NCI-H526 (cell line): ENCODE data around the gene NSF.
"Not testable (repeated sequence)": the region's sequence is repeated elsewhere in the genome, so short reads cannot be mapped to it uniquely, and the experiment has no call there.

Source experiments
- DNase-seq, 2 experiments: peaks; one replicate each; lab custom pipeline; 2025; lab: John Stamatoyannopoulos, UW

The NSF gene

GRCh38 chr17:46773676-46774075, 183.2 kb downstream of the NSF start:
- no peak for DNase-seq

DNA sequence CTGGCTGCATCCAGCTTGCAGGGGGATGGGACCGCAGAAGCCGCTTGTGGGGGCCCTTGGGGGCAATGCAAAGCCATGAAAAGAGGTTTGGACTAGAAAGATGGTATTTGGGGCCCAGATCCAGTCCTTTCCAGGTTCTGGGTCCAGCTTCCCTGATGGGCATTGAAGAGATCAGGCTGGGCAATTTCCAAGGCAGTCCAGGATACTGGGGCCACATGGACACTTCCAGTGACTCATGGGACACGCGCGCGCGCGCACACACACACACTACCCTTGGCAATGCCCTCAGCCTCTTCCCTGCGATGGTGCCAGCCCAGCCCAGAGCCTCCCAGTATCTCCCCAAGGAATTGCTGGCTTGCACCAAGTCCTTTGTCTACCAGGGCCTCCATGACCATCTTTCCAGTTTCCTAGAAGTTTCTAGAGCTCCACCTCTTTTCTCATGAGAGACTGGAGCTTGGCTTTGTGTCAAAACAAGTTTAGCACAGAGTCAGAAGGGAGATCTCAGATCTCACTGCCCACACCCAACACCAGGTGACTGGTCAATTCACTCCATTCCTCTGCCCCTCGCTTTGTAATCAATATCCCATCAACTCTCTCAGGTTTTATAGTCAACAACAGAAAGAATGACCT, 183.8 kb downstream of the NSF start:
- DNase-seq, result no peak

DNA sequence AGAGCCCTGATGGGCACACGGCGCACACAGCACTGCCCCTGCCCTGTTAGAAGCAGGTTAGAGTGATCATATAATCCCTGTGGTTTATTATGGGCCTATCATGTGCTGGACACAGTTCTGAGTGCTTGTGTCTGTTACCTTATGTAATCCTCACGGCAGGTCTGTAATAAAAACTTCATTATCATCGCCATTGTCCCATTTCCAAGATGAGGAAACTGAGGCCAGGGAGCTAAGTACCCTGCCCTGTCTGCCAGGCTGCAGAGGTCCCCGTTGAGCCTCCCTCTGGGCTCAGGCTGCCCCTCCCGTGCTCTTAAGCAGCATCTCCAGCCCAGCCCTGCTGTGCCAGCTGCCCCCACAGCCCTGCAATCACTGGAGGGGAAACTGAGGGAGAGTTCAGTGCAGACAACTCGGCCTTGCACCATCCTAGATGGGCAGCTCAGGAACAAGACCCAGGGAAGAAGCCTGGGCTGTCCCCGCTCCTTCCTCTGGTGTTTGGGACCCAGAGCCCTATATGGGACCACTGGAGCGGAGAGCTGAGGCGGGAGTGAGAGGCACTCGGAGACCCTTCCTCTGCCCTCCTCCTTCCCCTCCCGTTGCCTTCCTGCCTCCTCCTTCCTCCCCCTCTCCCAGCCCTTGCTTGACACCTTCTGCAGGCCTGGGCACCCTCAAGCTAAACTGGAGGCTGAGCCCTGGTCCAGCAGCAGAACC, 186.0 kb downstream of the NSF start:
- no peak for DNase-seq

DNA sequence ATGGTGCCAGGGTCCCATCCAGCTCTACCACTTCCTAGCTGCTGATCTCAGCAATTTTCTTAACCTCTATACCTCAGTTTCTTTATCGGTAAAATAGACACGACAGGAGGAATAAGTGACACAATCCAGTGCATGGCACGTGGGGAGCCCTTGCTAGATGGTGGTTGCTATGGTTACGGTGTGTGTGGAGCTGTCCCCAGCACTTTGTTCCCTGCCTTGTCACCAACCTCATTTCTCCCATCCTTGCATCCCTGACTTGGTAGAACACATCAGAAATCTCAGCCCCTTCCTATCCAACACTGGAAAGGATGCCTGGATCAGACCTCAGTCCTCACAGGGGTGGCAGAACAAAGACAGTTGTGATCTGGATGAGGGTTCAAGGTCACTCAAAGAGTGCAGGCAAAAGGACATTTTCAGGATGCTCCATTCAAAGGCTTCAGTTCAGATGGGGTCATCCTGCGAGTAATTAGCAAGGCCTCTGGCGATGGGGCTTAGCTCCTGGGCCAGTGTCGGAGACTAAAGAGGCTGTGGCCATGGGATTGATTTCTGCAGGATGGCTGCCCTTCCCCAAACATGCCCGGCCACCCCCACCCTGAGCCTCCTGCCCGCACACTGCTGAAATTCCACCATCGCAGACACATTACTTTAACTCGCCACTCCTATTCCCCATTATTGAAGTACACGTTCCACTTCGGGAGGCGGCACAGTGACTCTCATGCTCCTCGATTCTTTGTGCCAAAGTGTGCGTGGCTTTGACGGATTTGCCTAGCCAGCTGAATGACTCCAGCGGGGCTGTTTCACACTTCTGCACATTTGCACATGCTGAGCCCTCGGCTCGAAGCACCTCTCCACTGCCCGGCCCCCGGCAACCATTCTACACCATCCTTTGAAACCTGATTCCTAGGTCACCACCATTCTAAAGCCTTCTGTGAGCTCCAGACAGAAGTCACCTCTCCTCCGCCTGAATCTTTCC, 187.8 kb downstream of the NSF start:
- DNase-seq, result no peak

DNA sequence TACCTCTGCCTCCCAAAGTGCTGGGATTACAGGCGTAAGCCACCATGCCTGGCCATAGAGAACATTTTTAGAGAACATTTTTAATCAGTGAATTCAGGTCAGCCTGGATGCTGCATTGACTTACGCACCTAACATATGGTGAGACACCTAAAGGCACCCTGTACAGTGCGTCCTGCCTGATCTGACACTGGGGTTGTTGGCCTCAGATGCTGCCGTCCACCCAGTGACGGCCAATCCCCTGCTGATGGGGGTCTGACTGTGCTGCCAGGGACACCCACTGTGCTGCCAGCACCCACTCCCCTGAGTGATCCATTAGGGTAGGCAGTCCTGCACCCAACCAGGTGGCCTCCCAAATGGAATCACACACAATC, 189.5 kb downstream of the NSF start:
- no peak for DNase-seq

DNA sequence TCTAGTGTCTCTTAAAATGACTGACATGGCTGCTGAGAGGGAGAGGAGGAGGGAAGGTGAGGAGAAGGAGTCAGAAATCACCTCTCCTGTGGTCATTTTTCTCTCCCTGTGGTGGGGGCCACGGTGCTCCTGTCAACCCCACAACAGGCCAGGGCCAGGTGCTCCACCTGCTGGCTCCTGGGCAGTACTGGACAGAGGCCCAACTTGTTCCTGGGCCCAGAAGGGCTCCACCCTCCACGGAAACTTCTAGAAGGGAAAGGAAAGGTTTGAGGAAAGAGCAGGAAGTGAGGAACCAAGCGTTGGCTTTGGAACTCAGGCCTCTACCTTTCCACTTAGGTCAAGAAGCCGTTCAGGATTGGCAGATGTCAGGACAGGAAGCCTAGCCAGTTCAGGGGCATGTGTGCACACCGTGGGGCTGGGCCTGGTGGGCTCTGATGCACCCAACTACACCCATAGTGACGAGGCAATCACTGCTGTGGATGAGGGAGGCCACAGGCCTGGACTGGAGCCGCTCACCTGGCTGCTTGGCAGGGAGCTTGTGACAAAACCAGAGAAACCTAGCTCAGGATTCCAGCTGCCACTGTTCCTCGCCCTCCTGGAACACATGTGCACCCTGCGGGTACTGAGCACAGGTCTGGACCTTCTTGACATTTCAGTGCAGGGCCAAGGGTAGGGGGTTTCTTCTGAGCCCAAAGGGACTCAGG, 191.9 kb downstream of the NSF start:
- DNase-seq, result peak in 1 of 2 experiments; percentile 51

DNA sequence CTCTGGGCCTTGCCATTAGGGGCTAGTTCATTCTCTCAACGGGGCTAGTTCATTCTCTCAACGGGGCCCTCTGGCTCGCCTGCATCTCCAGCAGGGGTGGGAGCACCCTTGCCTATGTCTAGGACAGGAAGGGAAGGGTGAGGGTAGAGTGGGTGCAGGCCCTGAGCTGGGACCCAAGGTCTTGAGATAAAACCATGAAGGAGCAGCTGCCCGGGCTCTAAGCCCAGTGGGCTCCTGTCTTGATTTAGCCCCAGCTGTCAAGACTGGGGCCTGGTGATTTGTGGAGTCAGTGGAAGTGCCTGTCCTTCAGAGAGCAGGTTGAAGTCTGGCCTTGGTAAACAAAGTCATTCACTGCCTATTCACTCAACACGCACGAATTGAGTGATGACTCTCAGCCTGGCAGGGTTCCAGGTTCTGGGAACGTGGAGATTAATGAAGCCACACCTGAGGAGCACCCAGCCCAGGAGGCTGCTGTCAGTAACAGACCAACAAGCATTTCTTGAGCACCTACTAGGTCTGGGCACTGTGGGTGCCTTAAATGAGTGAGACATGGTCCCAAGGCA, 192.6 kb downstream of the NSF start:
- DNase-seq, result no peak

GRCh38 chr17:46785696-46786095, 195.2 kb downstream of the NSF start:
- no peak for DNase-seq

DNA sequence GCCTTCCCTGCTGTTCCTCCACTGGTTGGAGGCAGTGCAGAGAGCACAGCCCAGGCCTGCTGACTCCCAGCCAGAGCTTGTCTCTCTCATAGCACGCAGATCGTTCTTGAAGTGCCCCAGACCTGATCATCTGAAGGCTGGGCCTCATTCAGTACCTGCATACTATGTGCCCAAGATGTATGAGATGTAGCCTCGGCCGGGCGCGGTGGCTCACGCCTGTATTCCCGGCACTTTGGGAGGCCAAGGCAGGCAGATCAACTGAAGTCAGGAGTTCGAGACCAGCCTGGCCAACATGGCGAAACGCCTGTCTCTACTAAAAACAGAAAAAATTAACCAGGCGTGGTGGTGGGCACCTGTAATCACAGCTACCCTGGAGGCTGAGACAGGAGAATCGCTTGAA, 197.0 kb downstream of the NSF start:
- DNase-seq, result no peak

GRCh38 chr17:46788300-46788699, 197.8 kb downstream of the NSF start:
- DNase-seq, result no peak

- DNase-seq, result no peak
Observed at GRCh38 chr17:46788796-46789195, 198.3 kb downstream of the NSF start.

- DNase-seq, result no peak
Observed at GRCh38 chr17:46789610-46790009, 199.1 kb downstream of the NSF start.

- no peak for DNase-seq
Observed at GRCh38 chr17:46790216-46790615, 199.7 kb downstream of the NSF start.

DNA sequence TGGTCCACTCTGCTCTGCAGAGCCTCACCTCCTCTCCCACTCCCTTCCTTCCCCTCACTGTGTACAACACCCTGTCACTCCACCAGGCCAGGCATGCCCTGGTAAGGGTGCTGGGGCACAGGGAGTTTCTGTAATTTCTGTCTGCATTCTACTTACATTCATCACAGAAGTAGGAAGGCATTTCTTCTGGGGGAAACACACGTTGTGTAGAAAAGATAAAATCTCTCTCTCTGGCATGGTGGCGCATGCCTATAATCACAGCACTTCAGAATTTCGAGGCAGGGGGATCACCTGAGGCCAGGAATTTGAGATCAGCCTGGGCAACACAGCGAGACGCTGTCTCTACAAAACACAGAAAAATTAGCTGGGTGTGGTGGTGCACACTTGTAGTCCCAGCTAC, 201.1 kb downstream of the NSF start:
- no peak for DNase-seq

- DNase-seq, result no peak
Observed at GRCh38 chr17:46792071-46792470, 201.6 kb downstream of the NSF start.

DNA sequence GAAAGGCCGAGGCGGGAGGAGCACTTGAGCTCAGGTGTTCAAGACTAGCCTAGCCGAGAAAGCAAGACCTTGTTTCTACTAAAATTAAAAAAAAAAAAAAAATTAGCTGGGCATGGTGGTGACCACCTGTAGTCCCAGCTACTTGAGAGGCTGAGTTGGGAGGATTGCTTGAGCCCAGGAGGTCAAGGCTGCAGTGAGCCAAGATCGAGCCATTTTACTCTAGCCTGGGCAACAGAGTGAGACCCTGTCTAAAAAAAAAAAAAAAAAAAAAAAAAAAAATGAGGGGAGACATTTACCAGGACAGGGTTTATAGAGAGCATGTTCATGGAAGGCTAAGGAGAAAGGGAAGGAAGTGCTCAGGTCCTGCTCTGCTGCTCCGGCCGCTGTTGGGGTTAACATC, 202.6 kb downstream of the NSF start:
- DNase-seq, result not testable (repeated sequence)

GRCh38 chr17:46793541-46793940, 203.1 kb downstream of the NSF start:
- DNase-seq, result no peak

DNA sequence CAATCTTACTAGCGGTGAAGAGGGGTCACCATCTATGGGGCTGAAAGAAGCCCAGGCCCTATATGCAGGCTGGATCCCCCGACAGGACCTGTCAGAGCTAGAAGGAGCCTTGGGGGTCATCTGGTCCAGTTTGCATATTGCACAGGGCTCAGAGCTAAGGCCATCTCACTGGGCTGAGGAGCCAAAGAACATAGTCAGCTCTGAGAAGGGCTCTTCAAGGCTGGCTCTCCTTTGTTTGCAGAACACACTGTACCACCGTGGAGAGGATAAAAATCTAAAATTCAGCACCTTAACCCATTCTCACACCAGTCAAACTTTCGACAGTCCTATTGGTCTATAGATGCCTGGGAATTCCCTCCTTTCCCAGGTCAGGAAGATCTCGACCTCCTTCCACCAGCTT, 203.8 kb downstream of the NSF start:
- no peak for DNase-seq

DNA sequence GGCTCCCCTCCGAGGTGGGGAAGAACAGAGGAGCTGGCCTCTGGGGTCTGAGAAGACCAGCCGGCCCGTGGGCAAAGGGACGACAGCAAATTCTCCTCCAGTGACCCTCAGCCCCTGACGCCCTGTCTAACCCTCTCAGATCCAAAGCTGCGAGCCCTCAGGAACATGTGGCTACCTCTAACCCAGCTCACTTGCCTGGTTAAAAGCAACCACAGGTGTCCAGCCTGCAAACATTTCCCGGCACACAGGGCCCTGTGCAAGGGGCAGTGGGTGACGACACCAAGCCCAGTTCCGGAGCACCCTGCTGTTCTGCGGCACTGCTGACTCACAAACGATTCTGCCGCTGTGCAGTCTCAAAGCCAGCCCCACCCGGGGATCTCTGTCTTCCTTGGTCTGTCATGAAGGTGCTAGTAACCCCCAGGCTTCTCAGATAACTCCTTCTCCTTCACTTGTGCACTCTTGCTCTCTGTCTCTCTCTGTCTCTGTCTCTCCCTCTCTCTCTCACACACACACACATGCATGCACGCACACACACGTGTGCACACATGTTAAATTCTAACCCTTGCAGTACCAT, 205.0 kb downstream of the NSF start:
- no peak for DNase-seq

GRCh38 chr17:46796084-46796483, 205.6 kb downstream of the NSF start:
- no peak for DNase-seq

DNA sequence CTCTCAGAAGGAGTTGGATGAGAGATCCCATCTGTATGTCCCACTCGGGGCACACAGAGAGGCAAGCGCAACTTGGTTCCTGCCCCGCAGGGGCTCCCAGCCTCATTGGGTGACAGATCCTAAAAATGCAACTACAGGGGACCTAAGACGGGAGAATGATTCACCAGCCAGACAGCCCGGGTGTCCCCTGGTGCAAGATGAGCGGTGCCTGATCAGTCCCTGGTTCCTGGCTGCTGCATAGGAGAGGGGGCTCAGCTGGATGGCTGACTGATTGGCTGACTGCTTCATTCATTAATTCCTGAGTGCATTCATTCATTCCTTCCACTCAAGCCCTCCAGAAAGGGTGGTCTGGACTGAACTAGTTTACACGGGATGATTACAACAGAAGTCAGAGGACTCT, 206.1 kb downstream of the NSF start:
- no peak for DNase-seq
